GM21367 (cell line): ENCODE results near the gene MTHFSD.

ENCODE experiments used
- ATAC-seq: cut with Tn5 transposase; IDR thresholded peaks from one replicate; pipeline ENCODE4 v1.9.1; 2021; ENCODE audit not compliant: unreplicated experiment

The MTHFSD gene

GRCh38 chr16:86494039-86494564 lies 60.9 kb downstream of the MTHFSD start:
- ATAC-seq, result no peak

GRCh38 chr16:86492961-86493629 lies 61.9 kb downstream of the MTHFSD start:
- ATAC-seq, result no peak

GRCh38 chr16:86492267-86492960 lies 62.6 kb downstream of the MTHFSD start:
- ATAC-seq, result no peak

GRCh38 chr16:86491640-86492023 lies 63.4 kb downstream of the MTHFSD start:
- no peak for ATAC-seq

GRCh38 chr16:86490859-86491639 lies 64.0 kb downstream of the MTHFSD start:
- no peak for ATAC-seq

- no peak for ATAC-seq
Measured at GRCh38 chr16:86485746-86486145, 69.3 kb downstream of the MTHFSD start.

- ATAC-seq, result no peak
Measured at GRCh38 chr16:86484240-86484639, 70.8 kb downstream of the MTHFSD start.

GRCh38 chr16:86481607-86482006 lies 73.4 kb downstream of the MTHFSD start:
- ATAC-seq, result no peak

- ATAC-seq, result no peak
Measured at GRCh38 chr16:86480444-86480843, 74.6 kb downstream of the MTHFSD start.
